Fibroblast of skin of left quadriceps (primary cell): ENCODE measurements around the gene KNTC1.
"Not testable (repeated sequence)": the region's sequence is repeated elsewhere in the genome, so short reads cannot be mapped to it uniquely, and the experiment has no call there.

ENCODE experiments used
- DNase-seq, 2 experiments: peaks; one replicate each; pipeline ENCODE4 v3.0.0-alpha.2; 2013; ENCODE audit warnings: low read depth in 2 of 2

Gene KNTC1

DNA sequence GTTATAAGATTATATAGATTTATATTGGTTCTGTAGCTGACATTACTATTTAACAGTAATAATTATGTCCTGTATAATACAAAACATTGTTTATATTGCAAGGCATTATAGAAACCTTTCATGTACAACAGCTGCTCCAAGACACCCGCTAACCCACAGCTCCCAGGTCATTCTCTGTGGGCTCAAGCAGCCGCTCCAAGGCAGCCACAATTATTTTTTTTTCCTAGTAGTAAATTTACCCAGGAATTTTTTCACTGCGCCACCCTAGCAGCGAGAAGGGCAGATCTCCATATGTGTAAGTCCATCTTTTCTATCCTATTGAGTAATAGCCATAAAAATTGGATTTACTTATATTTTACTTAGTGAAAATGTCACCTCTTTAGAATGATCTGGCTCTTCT, 36.3 kb downstream of the KNTC1 start:
- no peak for DNase-seq

DNA sequence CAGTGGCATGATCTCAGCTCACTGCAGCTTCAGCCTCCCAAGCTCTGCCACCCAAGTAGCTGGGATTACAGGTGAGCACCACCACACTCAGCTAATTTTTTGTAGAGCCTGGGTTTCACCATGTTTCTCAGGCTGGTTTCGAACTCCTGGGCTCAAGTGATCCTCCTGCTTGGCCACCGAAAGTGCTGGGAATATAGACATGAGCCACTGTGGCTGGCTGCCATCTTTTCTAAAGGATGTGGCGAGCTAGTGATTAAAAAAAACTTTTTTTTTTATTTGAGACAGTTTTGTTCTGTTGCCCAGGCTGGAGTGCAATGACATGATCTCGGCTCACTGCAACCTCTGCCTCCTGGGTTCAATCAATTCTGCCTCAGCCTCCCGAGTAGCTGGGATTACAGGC, 39.8 kb downstream of the KNTC1 start:
- not testable (repeated sequence) for DNase-seq

DNA sequence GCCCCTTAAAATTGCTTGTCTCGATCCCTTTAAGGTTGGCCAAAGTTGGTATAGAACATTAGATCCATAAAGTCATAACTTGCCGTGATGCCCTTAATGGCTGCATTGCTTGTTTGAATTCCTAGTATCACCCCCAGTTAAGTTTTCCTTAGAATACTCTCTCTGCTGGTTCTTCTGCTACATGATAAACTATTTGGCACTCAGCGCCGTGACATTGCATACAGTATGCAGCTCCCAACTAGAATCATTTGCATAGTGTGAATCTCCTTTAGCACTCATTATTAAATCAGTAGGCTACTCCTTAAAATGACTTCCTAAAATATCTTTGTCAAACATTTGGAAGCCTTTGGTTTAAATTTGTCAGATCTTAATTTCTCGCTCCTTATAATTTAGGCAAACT, 42.2 kb downstream of the KNTC1 start:
- no peak for DNase-seq

DNA sequence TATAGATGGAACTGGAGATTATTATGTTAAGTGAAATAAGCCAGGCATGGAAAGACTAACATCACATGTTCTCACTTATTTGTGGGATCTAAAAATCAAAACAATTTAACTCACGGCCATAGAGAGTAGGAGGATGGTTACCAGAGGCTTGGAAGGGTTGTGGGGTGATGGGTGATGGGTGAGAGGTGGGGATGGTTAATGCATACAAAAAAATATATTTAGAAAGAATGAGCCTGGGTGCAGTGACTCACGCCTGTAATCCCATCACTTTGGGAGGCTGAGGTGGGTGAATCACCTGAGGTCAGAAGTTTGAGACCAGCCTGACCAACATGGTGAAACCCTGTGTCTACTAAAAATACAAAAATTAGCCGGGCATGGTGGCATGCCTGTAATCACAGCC, 43.0 kb downstream of the KNTC1 start:
- not testable (repeated sequence) for DNase-seq

DNA sequence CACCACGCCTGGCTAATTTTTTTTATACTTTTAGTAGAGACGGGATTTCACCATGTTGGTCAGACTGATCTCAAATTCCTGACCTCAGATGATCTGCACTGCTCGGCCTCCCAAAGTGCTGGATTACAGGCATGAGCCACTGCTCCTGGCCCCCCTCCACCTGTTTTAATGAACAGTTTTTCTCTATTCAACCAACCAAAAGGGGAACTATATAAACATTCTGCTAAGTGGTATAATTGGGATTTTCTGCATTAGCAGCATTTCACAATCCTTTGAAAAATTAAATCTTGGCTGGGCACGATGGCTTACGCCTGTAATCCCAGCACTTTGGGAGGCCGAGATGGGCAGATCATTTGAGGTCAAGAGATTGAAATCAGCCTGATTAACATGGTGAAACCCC, 44.8 kb downstream of the KNTC1 start:
- DNase-seq = no peak

DNA sequence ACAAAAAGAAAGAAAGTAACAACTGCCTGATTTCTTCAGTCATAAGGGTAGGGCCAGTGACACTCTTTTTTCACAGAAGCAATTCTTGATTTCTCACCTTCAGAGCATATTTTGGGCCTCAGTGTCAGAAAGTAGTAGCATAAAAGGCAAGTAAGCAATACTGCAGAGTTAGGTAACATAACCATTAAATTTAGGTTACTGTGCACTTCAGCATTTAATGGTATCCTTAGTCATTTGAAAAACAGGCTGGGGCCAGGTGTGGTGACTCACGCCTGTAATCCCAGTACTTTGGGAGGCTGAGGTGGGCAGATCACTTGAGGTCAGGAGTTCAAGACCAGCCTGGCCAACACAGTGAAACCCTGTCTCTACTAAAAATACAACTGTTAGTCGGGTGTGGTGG, 56.2 kb downstream of the KNTC1 start:
- DNase-seq = not testable (repeated sequence)

DNA sequence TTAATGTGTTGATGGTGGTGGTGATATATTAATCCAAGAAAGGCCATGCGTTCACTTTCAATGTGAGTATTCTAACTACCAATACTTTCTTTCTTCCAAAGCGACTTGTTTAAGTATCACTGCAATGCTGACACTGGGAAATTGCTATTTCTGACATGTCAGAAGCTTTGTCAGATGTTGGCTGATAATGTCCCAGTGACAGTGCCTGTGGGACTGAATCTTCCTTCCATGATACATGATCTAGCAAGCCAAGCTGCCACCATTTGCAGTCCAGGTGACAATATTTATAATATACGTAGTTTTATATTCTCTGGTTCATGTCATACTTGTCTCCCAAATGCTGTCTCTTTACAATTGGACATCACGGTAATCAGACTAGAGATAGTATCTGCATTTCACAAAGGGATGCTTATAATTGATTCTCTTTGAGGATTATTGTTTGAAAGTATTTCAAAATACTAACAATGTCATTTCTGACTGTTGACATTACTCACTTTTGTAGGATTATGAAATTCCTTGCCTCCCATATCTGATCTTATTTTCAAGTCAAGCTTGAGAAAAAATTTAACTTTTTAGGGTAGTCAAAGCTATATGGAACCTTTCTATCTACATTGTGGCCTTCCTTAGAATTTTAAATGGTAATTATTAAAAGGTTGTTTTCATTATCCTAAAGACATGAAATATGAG, 57.3 kb downstream of the KNTC1 start:
- DNase-seq = no peak

DNA sequence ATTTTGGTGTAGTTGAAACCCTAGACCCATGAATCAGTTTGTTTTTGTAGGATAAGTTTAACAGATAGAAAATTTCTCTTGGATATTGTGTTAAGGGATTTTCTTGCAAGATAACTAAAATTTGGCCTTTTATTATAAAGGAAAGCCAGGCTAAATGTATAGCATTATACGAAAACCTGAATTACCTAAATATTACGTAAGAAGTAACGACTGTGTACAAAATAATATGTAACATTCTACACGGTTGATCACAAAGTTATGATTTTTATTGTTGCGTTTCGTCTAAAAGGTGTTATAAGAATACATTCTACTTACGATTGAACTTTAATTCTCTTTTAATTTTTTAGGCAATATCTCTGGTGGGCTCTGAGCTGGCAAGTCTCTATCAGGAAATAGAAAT, 63.9 kb downstream of the KNTC1 start:
- no peak for DNase-seq

DNA sequence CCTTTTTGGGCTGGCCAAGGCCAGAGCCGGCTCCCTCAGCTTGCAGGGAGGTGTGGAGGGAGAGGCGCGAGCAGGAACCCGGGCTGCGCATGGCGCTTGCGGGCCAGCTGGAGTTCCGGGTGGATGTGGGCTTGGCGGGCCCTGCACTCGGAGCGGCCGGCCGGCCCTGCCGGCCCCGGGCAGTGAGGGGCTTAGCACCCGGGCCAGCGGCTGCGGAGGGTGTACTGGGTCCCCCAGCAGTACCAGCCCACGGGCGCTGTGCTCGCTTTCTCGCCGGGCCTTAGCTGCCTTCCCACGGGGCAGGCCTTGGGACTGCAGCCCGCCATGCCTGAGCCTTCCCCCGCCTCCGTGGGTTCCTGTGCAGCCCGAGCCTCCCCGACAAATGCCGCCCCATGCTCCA, 64.9 kb downstream of the KNTC1 start:
- not testable (repeated sequence) for DNase-seq

DNA sequence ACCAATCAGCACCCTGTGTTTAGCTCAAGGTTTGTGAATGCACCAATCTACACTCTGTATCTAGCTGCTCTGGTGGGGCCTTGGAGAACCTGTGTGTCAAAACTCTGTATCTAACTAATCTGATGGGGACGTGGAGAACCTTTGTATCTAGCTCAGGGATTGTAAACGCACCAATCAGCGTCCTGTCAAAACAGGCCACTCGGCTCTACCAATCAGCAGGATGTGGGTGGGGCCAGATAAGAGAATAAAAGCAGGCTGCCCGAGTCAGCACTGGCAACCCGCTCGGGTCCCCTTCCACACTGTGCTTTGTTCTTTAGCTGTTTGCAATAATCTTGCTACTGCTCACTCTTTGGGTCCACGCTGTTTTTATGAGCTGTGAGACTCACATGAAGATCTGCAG, 65.5 kb downstream of the KNTC1 start:
- DNase-seq = not testable (repeated sequence)

DNA sequence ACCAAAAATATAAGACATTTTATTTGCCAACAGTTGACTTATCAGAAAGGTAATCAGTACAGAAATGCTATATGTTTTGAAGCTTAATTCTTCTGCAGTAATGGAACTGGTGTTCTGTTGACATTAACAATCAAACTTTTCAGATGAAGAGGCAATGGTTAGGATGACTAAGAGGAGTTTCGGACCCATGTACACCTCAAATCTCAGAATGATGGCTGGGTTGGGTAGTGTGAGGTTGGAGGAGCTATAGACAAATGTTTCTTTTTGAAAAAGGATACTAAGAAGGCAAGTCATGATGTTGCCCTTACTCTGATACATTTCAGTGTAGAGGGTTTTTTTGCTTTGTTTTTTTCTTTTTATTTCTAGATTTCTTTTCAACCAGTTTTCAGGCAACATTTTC, 66.9 kb downstream of the KNTC1 start:
- no peak for DNase-seq

DNA sequence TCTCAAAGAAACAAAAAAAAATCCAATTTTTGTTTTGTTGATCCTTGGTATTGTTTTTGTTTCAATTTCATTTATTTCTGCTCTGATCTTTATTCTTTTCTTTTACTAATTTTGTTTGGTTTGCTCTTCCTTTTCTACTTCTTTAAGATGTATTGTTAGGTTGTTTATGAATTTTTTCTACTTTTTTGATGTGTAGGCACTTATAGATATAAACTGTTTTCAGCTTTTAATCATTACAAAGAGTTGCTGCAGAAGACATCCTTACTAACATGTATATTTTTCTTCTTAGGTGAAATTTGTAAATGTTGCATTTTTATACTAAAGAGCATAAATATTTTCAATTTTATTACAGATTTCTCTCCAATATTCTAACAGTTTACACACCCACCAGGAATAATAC, 69.8 kb downstream of the KNTC1 start:
- no peak for DNase-seq

DNA sequence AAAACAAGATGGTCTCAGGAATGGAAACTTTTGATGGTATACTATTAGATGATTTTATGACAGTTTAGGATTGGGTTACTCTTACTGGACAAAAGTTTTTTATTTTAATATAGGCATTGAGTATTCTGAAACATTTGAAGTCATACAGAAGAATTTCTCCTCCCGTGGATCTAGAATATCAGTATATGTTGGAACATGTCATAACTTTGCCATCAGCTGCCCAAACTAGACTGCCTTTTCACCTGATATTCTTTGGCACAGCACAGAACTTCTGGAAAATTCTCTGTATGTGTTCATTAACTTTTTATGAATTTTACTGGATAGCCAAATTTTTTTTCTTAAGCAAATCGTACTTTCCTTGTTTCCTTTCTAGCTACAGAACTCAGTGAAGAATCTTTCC, 75.4 kb downstream of the KNTC1 start:
- no peak for DNase-seq

DNA sequence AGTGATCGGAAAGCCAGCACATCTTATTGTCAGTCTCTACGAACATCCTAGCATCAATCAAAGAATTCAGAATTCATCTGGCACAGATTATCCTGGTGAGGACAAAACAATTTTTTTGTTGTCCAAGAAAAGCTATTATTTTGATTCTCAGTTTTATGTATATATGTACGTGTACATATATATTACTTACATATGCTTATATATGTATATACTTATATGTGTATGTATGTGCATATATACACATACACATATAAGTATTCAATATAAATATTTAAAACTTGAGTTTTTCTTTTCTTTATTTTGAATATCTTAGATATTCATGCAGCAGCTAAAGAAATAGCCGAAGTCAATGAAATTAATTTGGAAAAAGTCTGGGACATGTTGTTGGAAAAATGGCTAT, 77.9 kb downstream of the KNTC1 start:
- no peak for DNase-seq

DNA sequence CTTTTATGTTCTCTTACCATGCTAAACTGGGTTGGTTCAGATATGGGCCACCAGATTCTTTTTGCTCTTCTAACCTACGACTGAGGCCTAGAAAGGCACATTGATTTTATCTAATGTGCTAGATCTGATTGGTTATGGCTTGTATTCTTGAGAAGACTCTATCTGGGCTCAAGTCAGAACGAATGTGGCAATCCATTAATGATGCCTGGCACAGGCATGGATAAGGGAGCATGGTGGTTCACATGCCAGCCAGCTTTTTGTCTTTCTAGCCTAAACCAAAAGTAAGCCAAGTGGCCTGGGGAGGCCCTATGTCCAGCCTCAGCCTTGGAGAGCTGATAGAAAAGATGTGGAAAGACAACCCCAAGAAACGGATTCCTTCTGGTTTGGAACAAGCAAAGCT, 82.7 kb downstream of the KNTC1 start:
- no peak for DNase-seq

DNA sequence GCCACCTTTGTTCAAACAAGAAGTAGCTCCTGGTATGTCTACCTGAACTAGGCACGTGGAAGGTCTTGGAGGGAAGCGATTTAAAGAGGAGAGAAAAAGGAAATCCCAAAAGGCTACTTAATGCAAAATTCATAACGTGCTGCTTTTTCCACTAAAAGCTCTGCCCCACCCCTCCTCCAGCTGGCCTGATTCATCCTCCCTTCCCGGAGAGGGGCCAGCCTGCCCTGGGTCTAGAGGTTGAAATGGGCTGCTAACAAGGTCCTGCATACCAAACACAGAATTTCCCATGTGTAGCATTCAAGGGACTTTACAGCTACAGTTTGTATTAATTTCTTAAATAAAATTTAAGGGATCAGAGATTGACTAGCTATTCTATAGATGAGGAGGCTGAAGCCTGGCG, 83.2 kb downstream of the KNTC1 start:
- DNase-seq = no peak

DNA sequence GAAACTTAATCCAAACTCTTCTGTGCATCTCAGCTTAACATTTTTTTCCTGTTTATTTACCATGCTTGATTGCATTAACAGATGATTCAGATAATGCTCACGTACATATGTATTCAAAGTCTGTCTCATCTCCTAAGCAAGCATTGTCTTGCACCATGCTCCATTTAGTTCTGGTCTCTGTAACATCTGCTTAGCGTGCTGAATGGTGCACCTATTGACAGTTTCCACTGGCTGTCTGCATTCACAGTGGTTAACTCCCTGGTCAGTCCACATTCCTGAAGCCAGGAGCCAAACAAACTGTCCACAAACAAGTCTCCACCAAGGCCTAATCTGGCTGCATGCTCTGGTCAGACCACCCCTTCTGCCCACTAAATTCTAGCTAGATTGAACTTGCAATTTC, 83.9 kb downstream of the KNTC1 start:
- DNase-seq = no peak

DNA sequence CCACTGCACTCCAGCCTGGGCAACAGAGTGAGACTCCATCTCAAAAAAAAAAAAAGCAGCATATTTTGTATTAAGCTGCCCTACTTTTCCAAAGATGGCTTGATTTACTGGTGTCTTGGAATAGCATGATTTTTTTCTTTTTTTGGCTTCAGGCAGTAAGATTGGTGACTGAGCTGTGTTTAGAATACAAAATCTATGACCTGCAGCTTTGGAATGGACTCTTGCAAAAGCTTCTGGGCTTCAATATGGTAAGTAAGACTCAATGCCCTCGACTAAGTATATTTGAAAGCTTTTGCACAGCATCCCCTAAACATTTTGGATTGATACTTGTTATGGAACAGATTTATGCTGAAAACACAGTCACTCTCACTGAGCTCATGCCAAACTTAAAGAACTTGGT, 87.8 kb downstream of the KNTC1 start:
- DNase-seq = no peak

DNA sequence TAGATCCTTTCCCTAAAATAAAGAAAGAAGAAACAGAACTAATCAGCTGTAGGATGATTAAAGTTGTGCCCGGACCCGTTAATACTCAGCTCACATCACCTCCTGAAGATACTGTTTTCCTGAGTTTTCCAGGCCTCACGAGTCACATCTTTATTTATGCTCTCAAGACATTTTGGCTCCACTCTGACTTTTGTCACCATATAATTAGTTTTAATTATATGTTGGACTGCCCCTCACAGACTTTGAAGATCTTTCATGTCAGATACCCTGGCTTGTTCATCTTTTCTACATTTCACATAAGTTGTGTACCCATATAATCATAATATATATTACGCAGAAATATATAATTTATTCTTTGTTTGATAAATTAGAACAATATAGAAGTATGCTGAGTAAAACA, 88.7 kb downstream of the KNTC1 start:
- no peak for DNase-seq

DNA sequence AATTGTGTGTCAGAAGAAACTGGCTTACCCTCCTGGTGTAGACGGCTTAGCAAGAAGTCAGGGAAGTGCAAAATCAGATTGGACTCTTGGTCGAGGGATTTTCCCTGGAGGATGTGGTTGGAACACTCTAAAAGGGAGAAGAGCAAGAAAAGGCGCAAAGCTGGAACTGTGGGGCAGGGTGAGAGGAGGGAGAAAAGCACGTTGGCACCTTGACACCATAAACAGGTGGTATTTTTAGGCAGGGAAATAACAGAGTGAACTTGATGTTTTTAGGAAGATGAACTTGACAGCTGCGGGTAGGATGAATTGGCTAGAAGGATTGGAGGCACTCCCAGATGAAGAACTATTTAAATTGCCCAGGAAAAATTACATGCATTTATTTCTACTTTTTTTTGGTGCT, 108.4 kb downstream of the KNTC1 start:
- DNase-seq = no peak

DNA sequence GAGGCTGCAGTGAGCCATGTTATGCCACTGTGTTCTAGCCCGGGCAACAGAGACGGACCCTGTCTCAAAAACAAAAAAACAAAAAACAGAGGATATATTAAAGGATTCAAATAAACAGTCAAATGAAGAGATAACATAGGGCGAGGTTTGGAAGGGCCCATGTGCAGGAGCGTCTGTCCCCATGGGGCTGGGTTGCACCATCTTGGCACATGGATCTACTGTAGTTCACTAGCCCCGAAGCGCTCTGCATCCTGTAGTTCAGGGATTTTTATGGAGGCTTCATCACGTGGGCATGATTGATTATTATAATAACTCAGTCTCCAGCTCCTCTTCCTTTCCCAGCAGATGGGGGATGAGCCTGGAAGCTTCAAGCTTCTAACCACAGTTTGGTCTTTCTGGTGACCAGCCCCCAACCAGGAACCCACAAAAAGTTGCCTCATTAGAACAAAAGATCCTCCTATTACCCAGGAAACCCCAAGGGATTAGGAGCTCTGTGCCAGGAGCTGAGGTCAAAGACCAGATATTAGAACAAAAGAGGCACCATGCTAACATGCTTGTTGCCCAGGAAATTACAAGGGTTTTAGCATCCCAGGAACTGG, 116.3 kb downstream of the KNTC1 start:
- DNase-seq = peak; percentile 30 to 31

DNA sequence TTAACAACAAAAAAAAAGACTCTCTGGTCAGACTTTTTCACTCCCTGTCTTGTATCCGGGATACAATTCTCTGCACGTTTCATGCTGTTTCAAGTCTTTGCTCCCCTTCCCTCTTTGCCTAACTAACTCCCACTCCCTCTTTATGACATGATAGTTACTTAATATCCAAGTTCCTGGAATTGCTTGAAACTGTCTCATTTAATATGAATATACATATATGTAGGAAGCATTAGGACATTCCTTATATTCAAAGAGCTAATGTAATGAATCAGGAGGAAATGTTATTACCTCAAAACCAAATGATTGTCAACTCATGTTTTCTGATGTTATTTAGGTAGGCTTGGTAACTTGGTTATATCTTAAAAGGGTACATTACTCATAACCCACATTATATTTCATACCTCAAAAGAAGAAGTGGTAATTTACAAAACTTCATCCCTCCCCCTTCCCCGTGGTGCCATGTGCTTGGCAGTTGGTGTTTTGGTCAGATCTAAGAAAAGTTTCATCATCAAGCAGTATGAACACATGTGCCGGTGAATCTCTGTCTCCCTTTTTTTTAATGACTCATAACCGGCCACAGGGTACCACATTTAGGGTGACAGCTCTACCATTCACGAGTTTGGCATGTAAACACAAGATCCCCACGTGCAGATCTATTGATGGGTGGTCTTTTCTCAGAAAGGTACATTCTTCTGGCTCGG, 119.6 kb downstream of the KNTC1 start:
- peak; percentile 59 for DNase-seq

DNA sequence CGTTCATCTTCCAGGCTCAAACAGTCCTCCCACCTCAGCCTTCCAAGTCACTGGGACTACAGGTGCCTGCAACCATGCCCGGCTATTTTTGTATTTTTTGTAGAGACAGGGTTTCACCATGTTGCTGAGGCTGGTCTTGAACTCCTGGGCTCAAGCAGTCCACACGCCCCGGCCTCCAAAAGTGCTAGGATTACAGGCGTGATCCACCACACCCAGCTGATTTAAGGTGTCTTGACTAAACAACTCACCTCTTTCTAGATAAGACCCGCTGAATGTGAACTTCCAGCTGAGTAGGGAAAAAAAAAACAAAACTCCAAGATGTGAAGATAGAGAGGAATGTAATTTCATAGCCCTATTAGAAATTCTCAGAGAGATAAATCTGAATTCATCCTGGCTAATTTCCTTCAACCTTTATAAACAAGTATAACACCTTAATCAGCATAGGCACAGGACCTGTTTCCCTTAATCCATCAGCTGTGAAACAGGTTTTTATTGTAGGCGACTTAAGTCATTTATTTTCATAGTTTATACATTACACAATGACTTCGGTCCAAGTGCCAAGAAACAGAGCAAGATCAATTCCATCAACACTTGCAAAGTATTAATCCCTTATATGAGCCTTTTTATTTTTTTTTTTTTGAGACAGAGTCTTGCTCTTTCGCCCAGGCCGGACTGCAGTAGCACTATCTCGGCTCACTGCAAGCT, 124.6 kb downstream of the KNTC1 start:
- no peak for DNase-seq
